Posterior vena cava (tissue), 2 donors: ENCODE data around the gene STAT4. TPM values are rescaled to one million over a fixed set of nuclear protein-coding genes. Genes with fewer than 3 reads are reported as not detected.

Experiments
- DNase-seq: peaks from one replicate; pipeline ENCODE4 v3.0.0-alpha.2; 2020; ENCODE audit warnings: low spot score
- intact Hi-C, 2 donors: fragments of 100-400 bp; cut with DNase I; formaldehyde crosslinking; loops; one replicate each; pipeline versions ENCODE4 v1.14.1 to v1.14.2; 2022 to 2023
- total RNA-seq, 2 donors: library from RNA; stranded (reverse); fragmentation: NEBNext Ultra II Directional; extraction: Animal tissue kit (Norgen Biotek cat#: 25700); gene quantifications; one replicate each; pipeline ENCODE4 v1.2.1, GENCODE V29; 2021
- donor health status: DM: yes; HTN: yes; CAD: no.
- donor health status: DM: yes; HTN: yes; CAD: no.

Gene STAT4
- total RNA-seq, 2 donors from 2014 or later: 2.2 to 2.5 TPM

DNA sequence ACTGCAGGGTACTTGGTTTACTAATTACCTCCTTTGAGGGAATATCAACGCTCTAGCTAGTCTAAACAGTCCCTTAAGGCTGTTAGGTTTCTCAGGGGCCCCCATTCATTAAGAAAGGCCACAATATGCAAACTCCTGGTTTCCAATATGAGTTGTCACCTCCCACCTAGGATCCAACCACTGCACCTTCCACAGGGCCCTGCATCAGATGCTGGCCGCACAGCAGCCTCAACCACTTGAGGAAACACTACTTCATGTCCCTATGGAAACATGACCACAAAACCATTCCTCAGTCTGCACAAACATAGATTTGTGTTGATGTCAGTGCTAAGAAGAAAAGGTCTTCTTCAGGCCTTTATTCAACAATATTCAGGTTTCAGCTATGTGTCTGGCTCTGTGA lies 40.9 kb downstream of the STAT4 start:
- intact Hi-C loops: no loop called here
- no peak for DNase-seq

DNA sequence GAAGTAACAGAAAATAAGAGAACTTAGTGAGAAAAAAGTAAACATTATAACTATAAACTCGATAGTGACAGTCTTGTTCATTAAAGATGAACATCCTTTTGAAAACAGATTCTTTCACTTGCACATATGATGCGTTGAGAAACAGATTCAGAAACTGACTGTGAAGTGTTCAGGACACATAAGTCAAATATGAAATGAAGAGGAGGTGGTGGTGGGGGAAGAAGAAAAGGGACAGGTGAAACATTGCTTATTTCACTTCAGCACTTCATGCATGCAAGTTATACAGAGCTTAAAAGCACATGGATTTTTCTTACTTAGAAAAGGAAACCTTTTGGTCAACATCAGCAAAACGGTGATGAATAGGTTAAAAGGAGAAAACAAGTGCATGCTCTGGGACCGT lies 42.5 kb downstream of the STAT4 start:
- intact Hi-C loops: no loop called here

DNA sequence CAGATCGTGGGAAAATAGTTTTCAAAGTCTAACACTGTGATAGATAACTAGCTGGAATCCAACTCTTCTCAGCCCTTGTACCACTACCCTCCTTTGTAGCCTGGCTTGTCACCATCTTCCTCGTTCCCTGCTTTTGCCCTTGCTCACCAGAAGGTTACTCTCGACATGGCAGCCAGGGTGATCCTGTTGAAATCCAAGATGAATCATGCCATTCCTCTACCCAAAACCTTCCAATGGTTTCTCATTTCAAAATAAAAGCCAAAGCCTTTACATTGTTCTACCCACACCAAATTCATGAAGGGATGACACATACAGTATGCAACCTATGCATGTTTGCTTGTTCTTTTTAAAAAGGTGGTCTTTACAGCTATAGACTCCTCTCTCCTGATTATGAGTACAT lies 45.7 kb downstream of the STAT4 start:
- intact Hi-C loops: no loop called here

More for the DNA sequence above, 42.5 kb downstream of the STAT4 start:
- DNase-seq: no peak

DNA sequence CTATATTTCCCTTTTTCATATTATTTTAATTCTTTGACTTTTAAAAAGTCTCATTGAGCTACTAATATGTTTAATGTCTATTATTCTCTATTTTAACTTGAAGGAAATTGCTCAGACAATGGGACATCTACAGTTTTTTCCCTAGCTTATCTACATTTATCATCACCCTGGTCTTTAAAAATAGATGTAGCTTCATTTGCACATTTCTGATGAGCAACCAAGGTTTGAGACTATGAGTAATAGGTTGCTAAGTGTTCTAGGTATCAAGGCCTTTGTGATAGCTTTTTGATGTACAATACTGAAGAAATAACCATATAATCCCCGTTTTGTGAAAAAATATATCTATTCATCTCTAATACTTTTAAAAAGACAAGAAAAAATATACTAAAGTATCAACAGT lies 47.0 kb downstream of the STAT4 start:
- intact Hi-C loops: loop anchor here in 1 of 2 donors (2.0 kb wide), 1 partner anchor 31 kb away; no protein-coding TSS in a partner anchor
- DNase-seq: no peak

More for the DNA sequence above, 45.7 kb downstream of the STAT4 start:
- no peak for DNase-seq

DNA sequence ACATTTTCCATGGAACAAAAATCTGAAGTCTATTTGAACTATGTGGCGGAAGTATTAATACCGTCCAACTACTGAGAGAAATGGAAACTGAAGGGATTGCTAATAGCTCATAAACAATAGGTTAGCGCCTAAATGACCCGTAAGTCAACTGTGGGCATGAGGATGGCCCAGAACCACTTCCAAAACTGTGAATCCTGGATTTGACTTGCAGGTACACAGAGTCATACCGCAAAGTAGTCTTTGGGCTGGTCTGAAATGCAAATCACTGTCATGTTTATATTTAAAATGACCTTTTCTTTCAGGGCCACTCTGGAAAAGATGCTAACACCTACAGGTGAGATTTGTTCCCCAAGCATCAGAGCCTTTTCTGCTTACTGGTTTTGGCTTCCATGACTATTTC lies 50.6 kb downstream of the STAT4 start:
- no peak for DNase-seq
- intact Hi-C loops: no loop called here

DNA sequence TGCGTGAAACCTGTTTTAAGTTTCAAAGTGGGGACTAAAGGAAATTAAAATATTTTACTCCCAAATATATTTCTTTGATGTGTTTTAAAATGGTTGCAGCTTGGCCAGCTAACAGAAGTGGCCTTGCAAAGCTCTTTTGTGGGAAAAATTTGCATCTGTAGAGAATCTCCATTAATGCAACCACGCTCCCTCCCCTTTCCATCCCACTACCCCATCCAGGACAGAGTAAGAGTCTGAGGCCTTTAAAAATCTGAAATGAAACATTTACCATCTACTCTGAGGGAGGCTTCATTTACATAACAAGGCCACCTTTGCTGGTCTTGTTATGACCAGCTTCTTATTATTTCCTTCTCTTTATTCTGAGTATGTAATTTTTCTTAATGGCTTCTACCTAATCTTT lies 63.5 kb downstream of the STAT4 start:
- intact Hi-C loops: no loop called here
- no peak for DNase-seq

DNA sequence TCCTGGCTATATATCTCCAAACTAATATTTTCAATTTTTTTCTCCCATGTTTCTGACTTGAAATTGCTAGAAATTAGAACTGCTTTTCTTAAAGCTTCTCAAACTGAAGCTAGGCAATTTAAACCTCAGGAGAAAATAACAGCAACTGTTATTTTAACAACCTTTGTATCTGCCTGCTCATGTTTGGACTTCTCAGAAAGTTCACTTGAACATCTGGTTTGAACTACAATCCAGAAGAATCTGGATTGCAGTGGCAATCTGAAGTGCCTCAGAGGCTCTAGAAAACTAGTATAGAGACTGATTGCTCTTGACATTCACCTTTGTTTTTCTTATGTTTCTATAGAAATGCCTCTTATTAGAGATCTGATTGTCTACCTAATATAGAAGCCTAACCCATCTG lies 64.1 kb downstream of the STAT4 start:
- intact Hi-C loops: no loop called here
- DNase-seq: no peak

DNA sequence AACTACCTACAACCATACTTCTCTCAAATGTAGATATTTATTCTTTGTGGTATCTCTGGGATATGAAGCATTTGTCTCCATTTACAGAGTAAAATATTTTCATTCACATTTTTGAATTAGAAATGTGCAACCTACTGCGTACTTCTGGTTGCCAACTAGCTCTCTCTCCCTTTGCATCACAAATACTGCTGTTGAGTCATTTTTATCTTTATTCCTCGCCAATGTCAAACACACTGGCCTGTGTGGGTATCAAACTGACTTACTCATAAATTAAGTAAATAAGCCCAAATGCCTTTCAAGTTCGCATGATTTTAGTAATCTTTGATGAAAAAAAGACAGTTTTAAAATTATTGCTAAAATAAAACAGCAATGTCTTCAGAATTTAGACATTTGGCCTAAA lies 67.3 kb downstream of the STAT4 start:
- no peak for DNase-seq
- intact Hi-C loops: no loop called here

DNA sequence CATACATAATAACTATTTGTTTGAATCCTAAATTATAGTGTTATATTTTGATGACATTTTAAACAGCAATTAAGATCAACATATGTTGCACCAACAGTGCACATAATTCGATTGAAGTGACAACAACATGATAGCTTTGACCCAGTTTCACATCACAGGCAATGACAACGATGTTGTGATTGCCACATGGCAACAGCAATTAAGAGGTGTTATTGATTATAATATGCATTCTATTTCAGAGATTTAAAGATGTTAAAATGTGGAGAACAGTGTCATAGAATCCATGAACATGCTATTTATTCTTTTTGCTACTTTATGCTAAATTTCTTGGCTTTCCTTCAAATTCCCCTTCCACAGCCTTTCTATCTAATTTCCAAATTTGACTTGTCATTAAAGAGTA lies 68.5 kb downstream of the STAT4 start:
- intact Hi-C loops: no loop called here
- no peak for DNase-seq

DNA sequence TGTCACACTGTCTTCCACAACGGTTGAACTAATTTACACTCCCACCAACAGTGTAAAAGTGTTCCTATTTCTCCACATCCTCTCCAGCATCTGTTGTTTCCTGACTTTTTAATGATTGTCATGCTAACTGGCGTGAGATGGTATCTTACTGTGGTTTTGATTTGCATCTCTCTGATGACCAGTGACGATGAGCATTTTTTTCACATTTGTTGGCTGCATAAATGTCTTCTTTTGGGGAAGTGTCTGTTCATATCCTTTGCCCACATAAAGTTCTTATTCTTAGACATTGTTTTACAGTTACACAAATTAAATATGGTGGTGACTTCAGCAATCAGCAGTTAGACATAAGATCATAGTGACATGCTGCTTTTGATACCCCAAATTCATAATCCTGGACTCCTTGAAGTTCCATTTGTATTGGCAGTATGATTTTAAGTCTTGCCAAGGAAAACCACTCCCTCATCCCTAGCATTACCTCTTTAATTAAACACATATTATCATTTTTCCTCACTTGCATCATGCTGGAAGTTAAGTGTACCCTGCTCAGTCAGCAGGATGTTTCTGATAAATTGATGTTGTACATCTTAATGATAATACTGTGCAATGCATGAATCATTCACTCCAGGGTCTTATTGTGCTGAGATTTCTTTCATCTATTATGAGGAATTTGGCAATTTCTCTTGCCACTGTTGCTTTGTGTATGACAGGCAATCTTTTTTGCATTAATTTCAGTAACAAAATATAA lies 69.2 kb downstream of the STAT4 start:
- intact Hi-C loops: loop anchor here in 1 of 2 donors (1.0 kb wide), 1 partner anchor 24 kb away; no protein-coding TSS in a partner anchor
- no peak for DNase-seq

DNA sequence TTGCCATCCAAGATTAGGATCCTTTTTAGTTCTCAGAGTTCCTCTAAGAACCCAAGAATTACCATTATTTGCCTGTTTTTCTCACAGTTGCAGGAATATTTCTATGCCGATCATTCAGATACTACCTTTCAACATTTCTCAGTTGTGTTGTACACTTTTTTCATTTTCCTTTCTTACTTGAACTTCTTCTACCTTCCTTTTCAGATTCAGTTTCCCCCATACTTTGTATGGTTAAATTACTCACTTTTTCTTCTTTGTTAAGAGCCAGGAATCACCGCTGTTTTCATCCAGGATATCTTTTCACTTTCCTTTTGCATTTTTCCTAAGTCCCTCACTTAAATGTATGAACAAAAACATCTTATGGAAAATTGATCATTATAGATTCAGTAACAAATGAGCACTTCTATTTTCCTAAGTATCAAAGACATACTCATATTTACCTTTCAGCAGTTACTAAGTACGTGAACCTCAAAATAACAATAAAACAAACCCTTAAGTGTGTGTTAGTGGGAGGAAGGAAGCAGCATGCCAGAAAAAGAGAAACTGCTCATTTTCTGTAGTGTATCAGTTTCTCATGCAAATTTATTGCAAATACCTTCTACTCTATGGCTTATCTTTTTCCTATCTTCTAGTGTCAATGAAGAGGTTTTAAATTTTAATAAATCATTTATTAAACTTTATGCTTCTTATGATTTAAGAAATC lies 72.5 kb downstream of the STAT4 start:
- intact Hi-C loops: no loop called here

DNA sequence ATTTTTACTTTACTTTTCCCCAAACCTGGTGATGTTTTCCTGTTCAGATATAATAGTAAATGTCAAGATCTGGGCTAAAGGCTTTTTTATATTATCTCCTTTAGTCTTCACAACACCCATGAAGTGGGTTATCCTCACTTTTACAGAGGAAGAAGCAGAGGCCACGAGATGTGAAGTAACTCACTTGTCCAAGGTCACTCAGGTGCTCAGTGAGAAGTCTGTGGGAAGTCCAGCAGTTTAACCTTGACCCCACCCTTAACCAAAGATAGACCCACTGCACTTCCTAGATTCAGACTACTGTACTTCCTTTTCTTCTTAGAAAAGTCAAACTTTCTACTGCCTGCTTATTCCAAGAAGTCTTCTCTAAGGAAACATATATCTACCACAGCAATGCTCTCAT lies 80.5 kb downstream of the STAT4 start:
- intact Hi-C loops: no loop called here
- DNase-seq: no peak

More for the DNA sequence above, 72.5 kb downstream of the STAT4 start:
- DNase-seq: no peak

DNA sequence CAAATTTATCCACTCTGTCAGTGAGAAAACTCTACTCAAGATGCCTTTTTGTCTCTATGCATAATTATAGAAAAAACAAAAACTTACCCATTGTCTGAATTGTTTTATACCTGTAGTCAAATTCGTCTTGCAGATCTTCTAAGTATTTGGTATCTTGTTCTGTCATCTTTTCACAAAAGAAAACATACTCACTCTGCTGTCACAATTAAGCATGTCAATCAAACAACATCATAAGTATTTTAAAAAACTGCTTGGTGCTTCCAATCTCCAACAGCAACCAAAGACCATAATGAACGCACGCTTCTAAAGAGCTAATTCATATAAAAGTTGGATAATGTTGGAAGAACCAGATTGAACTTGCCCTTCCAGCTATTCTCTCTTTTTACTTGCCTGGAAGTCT lies 81.2 kb downstream of the STAT4 start:
- DNase-seq: no peak
- intact Hi-C loops: no loop called here

DNA sequence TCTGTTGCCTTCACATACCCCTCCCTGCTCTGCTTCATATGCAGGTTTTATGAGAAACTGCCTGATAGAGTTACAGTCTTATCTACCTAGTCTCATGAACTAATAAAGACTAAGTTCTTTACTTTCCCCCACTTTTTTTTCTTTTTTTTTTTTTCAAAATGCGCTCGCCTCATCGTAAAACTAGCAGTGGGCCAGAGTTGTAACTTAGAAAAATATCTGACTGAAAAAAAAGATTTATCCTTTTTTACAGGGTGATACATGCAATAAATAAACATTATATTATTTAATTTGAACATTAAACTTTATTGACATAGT lies 83.9 kb downstream of the STAT4 start:
- intact Hi-C loops: no loop called here
- no peak for DNase-seq

DNA sequence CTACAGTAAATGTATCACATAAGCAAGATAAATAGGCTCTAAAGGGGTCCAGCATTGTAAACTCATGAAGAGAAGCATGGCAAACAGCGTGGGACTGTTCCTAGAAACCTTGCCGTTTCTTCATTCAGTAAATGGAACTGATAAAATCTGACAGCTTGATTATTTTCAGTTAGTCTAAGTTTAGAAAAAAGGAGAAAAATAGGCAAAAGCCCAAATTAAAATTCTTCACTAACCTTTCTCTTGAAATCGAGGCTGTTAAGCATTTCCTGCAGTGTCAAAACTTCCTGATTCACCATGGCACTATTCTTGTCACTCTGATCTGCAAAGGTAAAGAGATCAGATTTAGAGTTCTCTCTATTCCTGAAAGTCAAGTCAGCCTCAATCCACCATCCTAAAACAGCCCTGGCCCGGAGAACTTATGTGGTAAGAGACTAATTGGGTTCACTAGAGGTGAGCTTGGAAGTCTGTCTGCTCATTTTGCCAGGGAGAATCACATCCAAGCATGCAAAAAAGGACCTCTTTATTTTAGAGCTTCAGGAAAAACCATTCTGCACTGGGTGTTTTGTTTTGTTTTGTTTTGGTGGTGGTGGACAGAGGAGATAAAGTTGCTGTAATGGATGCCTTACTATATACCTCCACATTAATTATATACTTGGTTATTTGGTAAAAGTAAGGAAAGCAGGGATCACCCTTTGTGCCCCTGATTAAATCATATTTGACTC lies 84.4 kb downstream of the STAT4 start:
- intact Hi-C loops: no loop called here
- no peak for DNase-seq

DNA sequence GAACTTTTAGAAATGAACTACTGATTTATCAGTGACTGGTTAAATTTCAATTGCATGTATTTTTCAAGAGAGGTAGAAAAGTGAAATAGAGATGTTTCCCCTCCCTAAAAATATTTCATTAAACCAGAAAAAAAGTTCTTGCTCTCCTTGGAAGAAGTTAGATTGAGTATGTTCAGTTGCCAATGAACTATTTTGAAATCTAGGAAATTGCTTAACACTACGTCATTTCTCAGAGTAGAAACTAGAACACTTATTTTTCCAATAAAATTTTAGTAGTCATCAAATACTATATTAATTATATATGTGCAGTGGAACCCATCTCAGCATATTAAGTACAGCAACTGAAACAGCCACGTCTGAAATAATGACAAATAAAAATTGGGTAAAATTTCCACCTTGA lies 85.0 kb downstream of the STAT4 start:
- intact Hi-C loops: no loop called here
- DNase-seq: no peak

DNA sequence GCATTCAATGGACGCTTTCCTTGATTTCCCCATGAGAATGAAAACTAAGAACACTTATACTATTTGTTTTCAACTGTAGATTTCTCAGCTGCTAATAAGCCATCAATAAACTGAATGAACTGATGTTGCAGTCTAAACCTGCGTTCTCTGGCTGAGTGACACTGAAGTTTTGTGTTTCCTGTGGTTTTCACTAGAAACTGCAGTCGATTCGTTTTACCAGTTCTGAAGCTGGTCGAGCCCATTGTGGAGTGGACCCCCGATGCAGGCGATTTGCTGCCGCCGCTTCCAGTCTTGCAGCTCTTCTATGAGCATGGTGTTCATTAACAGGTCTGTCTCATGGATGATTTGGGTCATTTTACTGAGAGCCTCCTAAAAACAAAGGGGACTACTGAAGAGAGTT lies 86.2 kb downstream of the STAT4 start:
- intact Hi-C loops: no loop called here
- DNase-seq: no peak

DNA sequence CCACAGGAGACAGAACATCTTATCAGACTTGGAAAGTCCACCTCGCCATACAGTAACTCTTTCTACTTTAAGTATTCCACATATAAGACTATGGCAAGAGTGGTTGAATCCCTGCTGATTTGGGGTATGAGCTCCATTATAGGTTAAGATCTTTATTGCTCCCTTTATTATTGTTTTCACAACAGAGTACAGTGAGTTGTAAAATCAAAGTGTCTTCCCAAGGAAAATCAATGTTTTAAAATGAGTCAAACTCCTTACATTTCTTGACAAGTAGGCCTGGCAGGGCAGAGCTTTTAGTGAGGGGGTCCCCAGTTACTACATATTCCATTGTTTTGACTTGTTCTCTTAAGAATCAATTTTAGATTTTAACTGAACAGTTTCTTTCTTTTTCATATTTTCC lies 87.2 kb downstream of the STAT4 start:
- no peak for DNase-seq
- intact Hi-C loops: no loop called here

DNA sequence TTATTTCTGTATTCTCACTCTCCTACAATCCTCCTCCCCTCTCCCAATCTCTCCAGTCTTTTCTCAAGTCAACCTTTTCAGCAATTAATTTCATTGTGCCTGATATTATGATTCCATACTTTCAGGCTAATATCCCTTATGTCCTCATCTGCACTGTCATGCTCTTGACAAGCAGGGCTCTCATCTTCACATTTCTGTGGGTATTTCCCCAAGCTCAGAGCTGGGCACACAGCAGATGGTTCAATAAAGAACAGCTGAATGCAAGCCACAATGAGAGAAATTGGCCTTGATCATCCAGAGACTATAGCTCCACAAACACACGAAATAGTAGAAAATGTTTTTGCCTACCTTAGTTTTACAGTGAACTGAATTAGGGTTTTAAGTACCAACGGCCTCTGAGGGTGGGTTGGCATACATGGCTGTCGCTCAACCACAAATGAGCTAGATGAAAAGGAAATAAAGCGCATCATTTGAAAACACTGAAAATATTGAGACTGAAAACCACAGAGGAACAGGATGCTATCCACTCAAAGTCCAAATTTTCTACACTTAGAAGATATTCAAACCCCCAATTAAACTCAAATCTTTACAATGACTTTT lies 89.3 kb downstream of the STAT4 start:
- no peak for DNase-seq
- intact Hi-C loops: no loop called here

DNA sequence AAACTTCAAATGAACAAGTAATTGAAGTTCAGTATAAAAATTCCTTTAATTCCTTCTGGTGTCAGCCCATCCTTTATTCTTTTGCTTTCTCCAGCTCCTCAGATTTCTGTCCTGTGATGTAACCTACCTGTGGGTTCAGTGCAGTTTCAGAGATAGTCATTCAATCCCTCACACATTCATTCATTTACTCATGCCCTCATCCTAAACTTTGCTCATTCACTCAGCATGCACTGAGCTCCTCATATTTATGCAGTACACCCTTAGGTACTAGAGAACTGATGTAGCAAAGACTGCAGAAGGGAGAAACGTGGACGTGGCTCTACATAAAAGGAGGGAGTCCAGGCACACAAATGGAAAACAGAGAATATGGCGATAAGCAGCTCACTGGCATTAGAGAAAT lies 91.5 kb downstream of the STAT4 start:
- DNase-seq: no peak
- intact Hi-C loops: no loop called here
